Liver (tissue), 3 donors: ENCODE measurements around the gene PIGN.

Source experiments
- EGR1 ChIP-seq, 2 donors: IDR thresholded peaks; 2 replicates each; pipeline ENCODE4 v1.6.1; 2016 to 2018; ENCODE audit warnings: antibody characterized with exemption in 2 of 2, low read depth in 2 of 2
- TAF1 ChIP-seq: conservative IDR thresholded peaks from 2 replicates; pipeline ENCODE4 v1.6.1; 2016; ENCODE audit warnings: antibody characterized with exemption, mild to moderate bottlenecking
- YY1 ChIP-seq: IDR thresholded peaks from 2 replicates; pipeline ENCODE4 v1.6.1; 2016; ENCODE audit warnings: antibody characterized with exemption, mild to moderate bottlenecking
- TF ChIP-seq, protein P1 (sequence below): fragments of 150-350 bp; IDR thresholded peaks from 2 replicates; pipeline ENCODE4 v1.5.1; 2017; ENCODE audit warnings: improper control_type of control experiment, low read depth, low read length; ENCODE audit not compliant: missing input control
- donor health status: healthy.
- donor health status: healthy.

DNA sequence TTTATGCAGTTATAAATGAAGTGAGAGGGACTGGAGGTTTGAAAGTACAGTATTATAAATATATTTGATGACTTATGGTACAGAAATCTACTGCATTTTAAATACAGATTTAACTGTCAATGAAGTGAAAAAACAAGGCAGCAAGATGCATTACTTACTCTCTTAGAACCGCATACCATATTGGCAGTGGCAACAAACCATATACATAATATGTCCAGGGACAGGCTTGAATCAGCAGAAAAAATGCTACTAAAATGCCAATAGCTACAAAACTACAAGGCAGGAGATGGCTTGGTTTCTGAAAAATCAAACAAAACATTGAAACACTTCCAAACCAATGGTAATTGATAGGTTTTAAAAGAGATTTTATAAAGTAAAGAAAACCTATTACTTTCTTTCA is 77.2 kb downstream of the PIGN start:
- TF ChIP-seq, protein P1, sequence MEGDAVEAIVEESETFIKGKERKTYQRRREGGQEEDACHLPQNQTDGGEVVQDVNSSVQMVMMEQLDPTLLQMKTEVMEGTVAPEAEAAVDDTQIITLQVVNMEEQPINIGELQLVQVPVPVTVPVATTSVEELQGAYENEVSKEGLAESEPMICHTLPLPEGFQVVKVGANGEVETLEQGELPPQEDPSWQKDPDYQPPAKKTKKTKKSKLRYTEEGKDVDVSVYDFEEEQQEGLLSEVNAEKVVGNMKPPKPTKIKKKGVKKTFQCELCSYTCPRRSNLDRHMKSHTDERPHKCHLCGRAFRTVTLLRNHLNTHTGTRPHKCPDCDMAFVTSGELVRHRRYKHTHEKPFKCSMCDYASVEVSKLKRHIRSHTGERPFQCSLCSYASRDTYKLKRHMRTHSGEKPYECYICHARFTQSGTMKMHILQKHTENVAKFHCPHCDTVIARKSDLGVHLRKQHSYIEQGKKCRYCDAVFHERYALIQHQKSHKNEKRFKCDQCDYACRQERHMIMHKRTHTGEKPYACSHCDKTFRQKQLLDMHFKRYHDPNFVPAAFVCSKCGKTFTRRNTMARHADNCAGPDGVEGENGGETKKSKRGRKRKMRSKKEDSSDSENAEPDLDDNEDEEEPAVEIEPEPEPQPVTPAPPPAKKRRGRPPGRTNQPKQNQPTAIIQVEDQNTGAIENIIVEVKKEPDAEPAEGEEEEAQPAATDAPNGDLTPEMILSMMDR = no peak
- TF ChIP-seq EGR1 (IDR thresholded peaks at IDR 0.05; ENCODE audit: low read depth in 2 of 2) (no peak), TAF1 (no peak), YY1 (no peak)
